Measurements from ENCODE around the gene SGK2.

- no peak for TF ChIP-seq CTCF (IDR thresholded peaks at IDR 0.05)
- TF ChIP-seq POLR2A (IDR thresholded peaks at IDR 0.05): no peak
Measured at GRCh38 chr20:43569282-43569681, 10.5 kb downstream of the SGK2 start.
